NCI-H1092 (cell line): ENCODE results near the gene DNAAF5.

Experiments
- DNase-seq: peaks from one replicate; lab custom pipeline; 2025; lab: John Stamatoyannopoulos, UW

DNAAF5 gene

GRCh38 chr7:815284-816216 is 89.1 kb downstream of the DNAAF5 start:
- peak; percentile 74 for DNase-seq

- DNase-seq = peak; percentile 99
These were observed 89.8 kb downstream of the DNAAF5 start for GRCh38 chr7:816300-816750.

- DNase-seq = peak; percentile 33
These were observed 90.5 kb downstream of the DNAAF5 start for GRCh38 chr7:816751-817671.

- DNase-seq = no peak
These were observed 91.7 kb downstream of the DNAAF5 start for GRCh38 chr7:818031-818699.

GRCh38 chr7:820341-820740 is 93.8 kb downstream of the DNAAF5 start:
- no peak for DNase-seq

GRCh38 chr7:821688-822087 is 95.2 kb downstream of the DNAAF5 start:
- DNase-seq = no peak

- no peak for DNase-seq
These were observed 96.3 kb downstream of the DNAAF5 start for GRCh38 chr7:822692-823276.

GRCh38 chr7:823649-824048 is 97.2 kb downstream of the DNAAF5 start:
- DNase-seq = no peak

GRCh38 chr7:824081-824480 is 97.6 kb downstream of the DNAAF5 start:
- DNase-seq = no peak

- no peak for DNase-seq
These were observed 98.2 kb downstream of the DNAAF5 start for GRCh38 chr7:824664-825063.

- DNase-seq = no peak
These were observed 98.9 kb downstream of the DNAAF5 start for GRCh38 chr7:825386-825785.

GRCh38 chr7:826230-826917 is 99.9 kb downstream of the DNAAF5 start:
- no peak for DNase-seq

GRCh38 chr7:828793-829561 is 102.5 kb downstream of the DNAAF5 start:
- no peak for DNase-seq

- DNase-seq = peak; percentile 14
These were observed 103.6 kb downstream of the DNAAF5 start for GRCh38 chr7:830069-830468.

GRCh38 chr7:831596-832166 is 105.2 kb downstream of the DNAAF5 start:
- DNase-seq = no peak

- DNase-seq = no peak
These were observed 105.9 kb downstream of the DNAAF5 start, which contains the start of gene SUN1 for GRCh38 chr7:832167-832967. TSS of gene SUN1 (plus strand) at chr7:832476. CDS start at chr7:832525, 49 bp downstream.

- no peak for DNase-seq
These were observed 106.5 kb downstream of the DNAAF5 start for GRCh38 chr7:832968-833424.

GRCh38 chr7:833601-834258 is 107.2 kb downstream of the DNAAF5 start:
- DNase-seq = no peak
